NCI-H2081 (cell line): Measurements from ENCODE around the gene DAP3.
"Not testable (repeated sequence)": the region's sequence is repeated elsewhere in the genome, so short reads cannot be mapped to it uniquely, and the experiment has no call there.

Source experiments
- DNase-seq, 2 experiments: peaks; one replicate each; lab custom pipeline; 2025; lab: John Stamatoyannopoulos, UW

Gene DAP3

GRCh38 chr1:155689081-155689607 lies at the start of gene DAP3:
TSS of gene DAP3 (plus strand) at chr1:155689091. CDS start at chr1:155709780, 20,689 bp downstream.
- not testable (repeated sequence) for DNase-seq

- no peak for DNase-seq
These were observed 48.5 kb upstream of the DAP3 start for GRCh38 chr1:155640367-155640766.

- not testable (repeated sequence) for DNase-seq
These were observed 46.2 kb upstream of the DAP3 start for GRCh38 chr1:155642559-155643180.

DNA sequence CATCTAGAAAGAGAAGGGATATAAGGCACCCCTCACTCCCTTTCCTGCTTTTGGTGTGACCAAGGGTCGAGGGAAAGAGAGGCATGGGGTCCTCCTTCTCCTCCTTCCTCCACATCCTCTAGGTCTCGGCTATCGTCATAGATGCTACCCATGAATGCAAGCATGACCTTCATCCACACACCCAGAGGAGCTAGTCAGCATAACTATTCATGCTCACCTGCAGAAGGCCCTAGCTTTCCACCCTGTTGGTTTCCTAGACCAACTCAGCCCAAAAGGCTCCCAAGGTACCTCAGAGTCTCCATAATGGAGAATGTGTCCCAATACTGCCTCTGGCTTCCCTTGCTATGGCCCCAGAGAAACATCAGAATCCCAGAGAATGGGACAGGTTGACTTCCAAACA lies 45.7 kb upstream of the DAP3 start:
- DNase-seq = no peak

DNA sequence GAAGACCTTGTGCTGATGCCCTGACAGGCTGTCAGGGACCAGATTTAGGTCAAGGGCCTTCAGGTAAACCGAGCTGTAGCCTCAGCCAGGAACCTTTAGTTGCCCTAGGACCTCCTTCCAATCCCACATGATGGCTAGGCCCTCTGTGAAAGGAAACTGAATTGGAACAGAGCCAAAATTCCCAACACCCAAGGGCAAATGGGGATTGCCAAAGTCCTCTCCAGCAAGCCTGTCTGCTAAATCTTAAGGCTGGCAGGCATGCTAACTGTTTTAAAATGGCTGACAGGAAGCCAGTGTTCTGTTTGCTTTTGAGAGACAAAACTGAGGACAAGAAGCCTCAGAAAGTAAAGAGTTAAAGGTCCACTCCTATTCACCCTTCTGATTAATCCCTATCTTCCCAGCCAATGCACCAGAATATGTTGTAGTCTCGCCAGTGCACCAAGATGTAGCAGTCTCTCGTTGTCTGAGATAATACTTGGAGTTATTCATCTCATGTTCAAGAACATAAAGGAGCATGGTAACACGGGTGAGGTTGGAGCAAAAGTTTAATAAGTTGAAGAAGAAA lies 43.8 kb upstream of the DAP3 start:
- no peak for DNase-seq

GRCh38 chr1:155645648-155646047 lies 43.2 kb upstream of the DAP3 start:
- DNase-seq = no peak

DNA sequence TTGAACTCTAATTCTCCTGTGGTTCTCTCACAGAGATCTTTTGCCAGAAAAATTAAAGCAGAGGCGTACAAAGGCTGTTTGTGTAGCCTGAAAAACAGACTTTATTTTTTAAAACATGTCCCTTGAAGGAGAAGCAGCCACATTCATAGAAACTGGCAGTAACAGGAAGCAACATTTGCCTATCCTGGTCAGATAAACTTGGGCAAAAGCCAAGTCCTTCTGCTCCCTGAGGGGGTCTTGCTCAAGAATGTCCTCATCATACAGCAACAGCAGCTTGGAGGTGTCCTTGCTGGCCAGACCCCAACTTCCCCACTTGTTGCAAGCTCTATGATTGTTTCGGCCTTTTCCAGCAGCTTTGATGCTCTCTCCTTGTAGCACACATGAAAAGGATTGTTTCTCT lies 42.6 kb upstream of the DAP3 start:
- DNase-seq = no peak

- no peak for DNase-seq
These were observed 40.4 kb upstream of the DAP3 start for GRCh38 chr1:155648207-155649147.

- DNase-seq = no peak
These were observed 39.2 kb upstream of the DAP3 start for GRCh38 chr1:155649676-155650075.

GRCh38 chr1:155650231-155650757 lies 38.6 kb upstream of the DAP3 start:
- no peak for DNase-seq

DNA sequence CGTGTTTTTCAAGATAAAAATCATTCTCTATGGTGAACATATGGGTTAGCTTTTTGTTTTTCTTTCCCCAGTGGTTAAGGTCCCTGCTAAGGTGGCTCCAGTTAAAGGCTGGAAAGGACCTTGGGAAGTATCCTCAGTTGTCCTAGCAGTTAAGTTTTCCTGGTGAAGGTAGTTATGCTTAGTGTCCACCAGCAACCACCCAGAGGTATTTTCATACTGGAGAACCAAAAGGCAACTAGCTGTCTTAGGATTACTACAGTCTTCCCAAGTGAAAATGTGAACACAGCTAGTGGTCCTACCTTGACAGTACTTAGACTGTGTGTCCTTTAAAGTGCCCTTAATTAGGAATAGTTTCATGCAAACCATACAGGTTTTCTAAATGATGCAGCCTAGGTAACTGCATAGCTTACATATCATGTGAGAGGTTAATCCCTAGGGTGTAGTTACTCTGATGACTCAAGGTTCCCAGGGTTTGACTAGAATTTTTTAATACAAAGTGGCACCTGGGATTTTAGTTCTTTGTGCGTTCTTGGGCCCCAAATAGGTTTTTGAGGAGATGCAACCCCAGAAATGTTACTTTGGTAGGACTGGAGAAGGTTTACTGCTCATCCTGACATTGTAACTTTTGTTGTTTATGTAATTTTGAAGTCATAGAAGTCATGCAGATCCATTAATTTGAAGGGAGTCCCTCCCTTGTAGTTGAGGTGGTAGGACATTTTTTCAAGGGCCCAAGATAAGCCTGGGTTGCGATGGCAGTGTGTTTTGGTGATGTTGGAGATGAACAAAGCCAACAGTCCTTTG lies 36.8 kb upstream of the DAP3 start:
- DNase-seq = no peak

- no peak for DNase-seq
These were observed 35.9 kb upstream of the DAP3 start for GRCh38 chr1:155652951-155653350.

GRCh38 chr1:155657463-155657862 lies 31.4 kb upstream of the DAP3 start:
- DNase-seq = peak in 1 of 2 experiments; percentile 34

DNA sequence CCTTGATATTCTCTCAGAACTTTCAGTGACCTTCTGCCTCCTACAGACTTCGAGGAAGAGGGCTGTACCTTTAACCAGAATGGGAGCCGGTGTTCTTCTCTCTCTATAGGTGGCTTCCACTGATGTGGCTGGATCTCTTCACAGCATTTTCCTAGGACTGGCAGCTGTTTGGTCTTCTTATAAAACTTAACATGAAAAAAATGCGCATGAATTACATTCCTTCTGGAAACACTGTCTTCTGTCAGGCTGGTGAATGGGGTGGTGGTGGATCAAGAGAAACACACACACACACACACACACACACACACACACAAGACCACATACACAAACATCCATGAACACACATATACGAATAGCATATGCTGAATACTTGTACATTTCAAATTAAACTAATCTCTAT lies 27.7 kb upstream of the DAP3 start:
- DNase-seq = not testable (repeated sequence)

- no peak for DNase-seq
These were observed 19.4 kb upstream of the DAP3 start for GRCh38 chr1:155669233-155670162.

DNA sequence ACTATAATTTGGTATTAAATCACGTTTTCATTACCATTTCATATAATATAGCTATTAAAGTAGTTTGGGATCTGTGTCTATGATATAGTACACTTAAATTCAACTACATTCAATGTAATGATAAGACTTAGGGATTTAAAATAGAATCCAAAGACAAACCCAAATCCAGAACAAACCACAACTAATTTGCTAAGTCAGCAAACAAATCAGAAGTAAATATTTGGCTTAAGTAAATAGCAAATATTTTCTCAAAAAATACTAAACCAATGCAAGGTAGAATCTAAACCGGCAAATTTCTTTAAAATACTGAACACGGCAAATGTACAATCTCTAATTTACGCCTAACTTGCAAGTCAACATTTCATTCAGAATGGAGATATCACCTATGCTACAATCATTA lies 17.1 kb upstream of the DAP3 start:
- DNase-seq = no peak

DNA sequence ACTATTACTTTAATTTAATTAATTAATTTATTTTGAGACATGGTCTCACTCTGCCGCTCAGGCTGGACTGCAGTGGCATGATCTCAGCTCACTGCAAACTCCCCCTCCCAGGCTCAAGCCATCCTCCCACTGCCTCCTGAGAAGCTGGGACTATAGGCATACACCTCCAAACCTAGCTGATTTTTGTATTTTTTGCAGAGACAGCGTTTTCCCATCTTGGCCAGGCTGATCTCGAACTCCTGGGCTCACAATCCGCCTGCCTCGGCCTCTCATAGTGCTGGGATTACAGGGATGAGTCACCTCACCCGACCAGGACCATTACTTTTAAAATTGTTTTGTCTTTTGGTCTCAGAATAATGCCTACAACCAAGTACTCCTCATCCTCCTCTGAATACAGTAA lies 15.9 kb upstream of the DAP3 start:
- no peak for DNase-seq

- no peak for DNase-seq
These were observed 10.9 kb upstream of the DAP3 start for GRCh38 chr1:155678027-155678426.

DNA sequence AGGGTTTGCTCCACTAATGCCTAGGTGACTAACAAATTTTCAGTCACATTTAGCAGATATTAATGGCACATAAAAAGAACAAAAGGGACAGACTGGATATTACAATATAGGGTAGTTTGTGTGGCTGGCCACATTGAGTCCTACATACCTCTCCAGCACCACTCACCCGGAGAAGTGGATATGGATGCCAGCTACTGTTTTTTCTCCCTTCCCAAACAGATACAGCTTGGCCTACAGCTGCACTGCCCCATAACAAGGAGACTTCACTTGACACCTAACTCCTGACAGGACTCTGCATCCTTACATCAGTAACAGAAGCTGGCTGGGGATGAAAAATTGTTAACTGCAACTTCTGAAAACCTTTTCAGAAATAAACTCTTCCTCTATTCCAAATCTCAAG lies 9.9 kb upstream of the DAP3 start:
- not testable (repeated sequence) for DNase-seq

DNA sequence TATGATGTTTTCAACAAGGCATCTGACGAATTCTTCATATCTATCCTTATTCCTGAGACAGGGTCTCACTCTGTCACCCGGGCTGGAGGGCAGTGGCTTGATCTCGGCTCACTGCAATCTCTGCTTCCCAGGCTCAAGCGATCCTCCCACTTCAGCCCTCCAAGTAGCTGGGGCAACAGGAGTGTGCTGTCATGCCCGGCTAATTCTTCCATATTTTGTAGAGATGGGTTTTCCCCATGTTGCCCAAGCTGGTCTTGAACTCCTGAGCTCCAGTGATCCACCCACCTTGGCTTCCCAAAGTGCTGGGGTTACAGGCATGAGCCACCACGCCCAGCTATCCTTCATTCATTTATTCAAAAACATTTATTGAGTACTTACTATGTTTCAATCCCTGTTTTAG lies 8.4 kb upstream of the DAP3 start:
- no peak for DNase-seq

DNA sequence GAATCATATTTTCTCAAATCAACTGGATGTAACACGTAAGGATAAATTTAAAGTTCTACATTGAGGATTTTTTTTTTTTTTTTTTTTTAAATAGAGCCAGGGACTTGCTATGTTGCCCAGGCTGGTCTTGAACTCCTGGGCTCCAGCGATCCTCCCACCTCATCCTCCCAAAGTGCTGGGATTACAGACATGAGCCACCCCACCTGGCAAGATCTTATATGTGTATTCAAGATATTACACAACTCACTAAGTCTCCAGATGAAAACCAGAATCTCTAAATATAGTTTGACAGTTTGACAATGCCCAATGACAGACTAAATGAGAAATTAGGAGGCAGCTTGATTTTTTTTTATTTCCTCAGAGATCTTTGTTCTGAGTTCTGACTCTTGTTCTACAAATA lies 7.1 kb upstream of the DAP3 start:
- DNase-seq = no peak
